ENCODE measurements around the gene KAT2B.

GRCh38 chr3:20001932-20002331, 38.3 kb upstream of the KAT2B start:
- TF ChIP-seq CTCF (conservative IDR thresholded peaks at IDR 0.05; ENCODE audit: low read depth, low read length) (no peak), EZH2 (IDR thresholded peaks at IDR 0.05; ENCODE audit: borderline replicate concordance, low read depth, low read length, poor library complexity, severe bottlenecking) (no peak)
